Measurements from ENCODE around the gene BOLA2.
"Not testable (repeated sequence)": the region's sequence is repeated elsewhere in the genome, so short reads cannot be mapped to it uniquely, and the experiment has no call there.

Gene BOLA2

GRCh38 chr16:29454828-29455227 is 677 bp upstream of the BOLA2 start:
- not testable (repeated sequence) for H3K4me1 ChIP-seq; H3K36me3 ChIP-seq (ENCODE audit: control insufficient read depth, insufficient read depth, low read length); H3K27ac ChIP-seq; H3K79me2 ChIP-seq; H3K9ac ChIP-seq; H3K4me3 ChIP-seq (ENCODE audit: low read depth, low read length); H3K27me3 ChIP-seq (ENCODE audit: control insufficient read depth, insufficient read depth, low read length); H3K9me3 ChIP-seq (ENCODE audit: control insufficient read depth, low read length); H3K4me2 ChIP-seq (ENCODE audit: low read length); H2AFZ ChIP-seq

- H3K4me2 ChIP-seq (ENCODE audit: low read length), result not testable (repeated sequence)
These were observed 397 bp downstream of the BOLA2 start for GRCh38 chr16:29453754-29454153.

GRCh38 chr16:29425390-29425789 is 28.8 kb downstream of the BOLA2 start:
- not testable (repeated sequence) for H3K4me3 ChIP-seq (ENCODE audit: low read depth, low read length); H3K27ac ChIP-seq; H3K9me3 ChIP-seq (ENCODE audit: control insufficient read depth, low read length); H3K27me3 ChIP-seq (ENCODE audit: control insufficient read depth, insufficient read depth, low read length); H3K4me2 ChIP-seq (ENCODE audit: low read length); H3K9ac ChIP-seq; H2AFZ ChIP-seq; H3K79me2 ChIP-seq; H3K4me1 ChIP-seq; H3K36me3 ChIP-seq (ENCODE audit: control insufficient read depth, insufficient read depth, low read length)

More at GRCh38 chr16:29453754-29454153, 397 bp downstream of the BOLA2 start:
- H3K4me3 ChIP-seq (ENCODE audit: low read depth, low read length); H3K27me3 ChIP-seq (ENCODE audit: control insufficient read depth, insufficient read depth, low read length); H3K36me3 ChIP-seq (ENCODE audit: control insufficient read depth, insufficient read depth, low read length); H3K4me1 ChIP-seq; H3K27ac ChIP-seq; H3K9me3 ChIP-seq (ENCODE audit: control insufficient read depth, low read length); H3K79me2 ChIP-seq; H2AFZ ChIP-seq; H3K9ac ChIP-seq: not testable (repeated sequence)

DNA sequence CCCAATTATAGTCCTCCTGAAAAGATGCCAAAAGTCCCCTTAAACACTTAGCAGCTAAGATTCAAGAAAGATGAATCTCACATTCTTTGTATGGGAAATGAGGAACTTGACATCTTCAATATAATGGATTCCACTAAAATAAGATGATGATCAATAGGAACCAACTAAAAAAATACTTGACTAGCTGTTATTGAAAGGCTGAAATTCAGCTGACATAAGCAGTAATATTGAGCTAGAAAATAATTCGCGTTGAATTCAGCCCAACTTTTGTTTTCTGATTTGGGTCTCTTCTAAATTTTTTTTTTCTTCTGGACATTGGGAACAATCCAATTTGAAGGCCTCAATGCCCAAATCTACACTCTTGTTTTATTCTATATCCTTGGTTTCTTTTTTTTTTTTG is 30.6 kb downstream of the BOLA2 start:
- H3K27me3 ChIP-seq (ENCODE audit: control insufficient read depth, insufficient read depth, low read length); H3K36me3 ChIP-seq (ENCODE audit: control insufficient read depth, insufficient read depth, low read length); H3K4me1 ChIP-seq; H3K79me2 ChIP-seq; H3K9me3 ChIP-seq (ENCODE audit: control insufficient read depth, low read length); H3K9ac ChIP-seq; H3K4me2 ChIP-seq (ENCODE audit: low read length); H2AFZ ChIP-seq; H3K27ac ChIP-seq; H3K4me3 ChIP-seq (ENCODE audit: low read depth, low read length): not testable (repeated sequence)

- not testable (repeated sequence) for H3K36me3 ChIP-seq (ENCODE audit: control insufficient read depth, insufficient read depth, low read length); H3K9me3 ChIP-seq (ENCODE audit: control insufficient read depth, low read length)
These were observed 48.9 kb downstream of the BOLA2 start for GRCh38 chr16:29405249-29405648.

More at GRCh38 chr16:29405249-29405648, 48.9 kb downstream of the BOLA2 start:
- H3K4me1 ChIP-seq; H3K27ac ChIP-seq; H3K4me2 ChIP-seq (ENCODE audit: low read length); H3K27me3 ChIP-seq (ENCODE audit: control insufficient read depth, insufficient read depth, low read length); H2AFZ ChIP-seq; H3K79me2 ChIP-seq; H3K4me3 ChIP-seq (ENCODE audit: low read depth, low read length); H3K9ac ChIP-seq: not testable (repeated sequence)

All from parathyroid adenoma (tissue), 2 donors.